ENCODE data around the gene KIAA2012.
"Not testable (repeated sequence)": the region's sequence is repeated elsewhere in the genome, so short reads cannot be mapped to it uniquely, and the experiment has no call there.

KIAA2012 gene

DNA sequence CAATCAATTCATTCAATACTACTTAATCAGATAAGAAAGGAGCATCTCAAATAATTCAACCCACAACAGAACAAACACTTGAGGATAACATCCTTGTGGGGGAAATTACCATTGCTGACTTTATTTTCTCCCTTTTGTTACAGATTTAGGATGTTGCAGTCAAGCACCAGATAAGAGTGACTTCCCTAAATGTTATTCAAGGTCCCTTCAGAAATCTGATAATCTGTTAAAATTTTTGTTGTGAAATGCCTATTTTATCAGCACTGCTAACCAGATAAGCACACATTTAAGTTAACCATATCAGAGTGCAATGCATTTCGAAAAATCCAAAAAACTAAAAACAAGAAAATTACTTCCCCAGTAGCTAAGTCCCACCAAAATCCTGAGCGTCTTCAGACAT is 131.8 kb downstream of the KIAA2012 start:
- DNase-seq = no peak

DNA sequence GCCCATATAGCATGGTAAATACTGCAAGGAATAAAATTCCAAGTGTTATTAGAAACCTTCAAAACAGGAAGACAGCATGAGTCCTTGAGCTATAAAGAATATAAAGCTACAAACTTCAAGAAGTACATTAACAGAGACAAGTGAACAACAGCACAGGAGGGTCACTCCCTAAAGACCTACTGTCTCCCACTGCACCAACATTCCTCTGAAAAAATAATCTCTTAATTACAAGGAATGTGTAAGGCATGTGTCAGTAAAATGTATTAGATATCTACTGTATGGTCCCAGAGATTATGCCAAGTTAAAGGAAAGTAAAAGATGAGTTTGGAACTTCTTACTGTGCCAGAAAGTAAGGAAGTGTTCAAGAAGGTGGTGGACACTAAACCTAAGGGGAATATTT is 135.5 kb downstream of the KIAA2012 start:
- no peak for DNase-seq

DNA sequence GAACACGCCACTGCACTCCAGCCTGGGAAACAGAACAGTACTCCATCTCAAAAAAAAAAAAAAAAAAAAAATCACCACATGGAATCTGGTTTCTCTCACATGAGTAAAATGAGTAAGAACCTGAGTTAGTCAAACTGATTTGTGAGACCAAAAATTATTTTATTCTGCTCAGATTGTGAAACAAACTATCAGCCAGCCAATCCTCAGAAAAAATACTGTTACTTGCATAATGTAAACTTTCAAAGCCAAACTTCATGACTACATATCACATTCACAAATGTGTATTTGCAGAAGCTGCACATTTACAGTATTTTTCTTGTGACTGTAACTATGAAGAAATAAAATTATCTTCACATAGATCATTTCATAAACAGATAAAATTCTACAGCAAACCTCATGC is 142.1 kb downstream of the KIAA2012 start:
- DNase-seq = no peak

DNA sequence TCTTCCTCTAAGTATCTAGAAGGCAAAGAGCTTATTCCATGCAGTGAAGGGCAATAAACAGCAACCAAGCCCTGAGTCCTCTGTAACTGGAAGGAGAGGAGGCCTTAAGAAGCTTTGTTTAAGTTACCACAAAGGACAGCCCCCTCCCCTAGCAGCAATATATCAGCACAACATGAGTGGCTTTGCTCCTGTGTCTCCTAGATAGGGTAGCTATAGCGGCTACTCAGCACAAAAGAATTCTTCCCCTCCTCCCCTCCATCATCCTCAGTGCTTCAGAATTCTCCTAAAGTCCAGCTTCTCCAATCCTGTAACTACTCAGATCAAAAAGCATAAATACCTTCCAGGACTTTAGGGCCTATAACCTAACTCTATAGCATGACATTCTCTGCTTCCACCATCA is 148.8 kb downstream of the KIAA2012 start:
- DNase-seq = no peak

DNA sequence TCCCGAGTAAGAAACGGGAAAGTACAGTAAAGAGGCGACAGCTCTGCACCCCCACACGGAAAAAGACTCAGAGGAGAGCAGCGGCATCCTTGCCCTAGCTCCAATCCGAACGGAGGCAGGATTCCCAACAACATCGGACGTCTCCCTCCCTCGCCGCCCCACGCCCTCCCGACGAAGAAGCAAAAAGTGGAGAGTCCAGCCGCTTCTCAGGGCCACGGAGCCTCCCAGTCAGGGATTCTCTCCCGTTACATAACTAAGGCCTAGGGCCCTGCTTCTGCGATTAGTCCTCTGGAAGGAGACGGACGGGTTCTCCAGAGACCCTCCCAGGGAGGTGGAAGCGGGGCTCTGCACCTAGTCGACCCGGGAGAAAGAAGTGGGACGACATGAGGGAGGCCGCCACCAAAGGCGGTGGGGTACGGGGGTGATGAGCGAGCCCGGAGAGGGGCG is 164.8 kb downstream of the KIAA2012 start:
- DNase-seq = peak; percentile 19

DNA sequence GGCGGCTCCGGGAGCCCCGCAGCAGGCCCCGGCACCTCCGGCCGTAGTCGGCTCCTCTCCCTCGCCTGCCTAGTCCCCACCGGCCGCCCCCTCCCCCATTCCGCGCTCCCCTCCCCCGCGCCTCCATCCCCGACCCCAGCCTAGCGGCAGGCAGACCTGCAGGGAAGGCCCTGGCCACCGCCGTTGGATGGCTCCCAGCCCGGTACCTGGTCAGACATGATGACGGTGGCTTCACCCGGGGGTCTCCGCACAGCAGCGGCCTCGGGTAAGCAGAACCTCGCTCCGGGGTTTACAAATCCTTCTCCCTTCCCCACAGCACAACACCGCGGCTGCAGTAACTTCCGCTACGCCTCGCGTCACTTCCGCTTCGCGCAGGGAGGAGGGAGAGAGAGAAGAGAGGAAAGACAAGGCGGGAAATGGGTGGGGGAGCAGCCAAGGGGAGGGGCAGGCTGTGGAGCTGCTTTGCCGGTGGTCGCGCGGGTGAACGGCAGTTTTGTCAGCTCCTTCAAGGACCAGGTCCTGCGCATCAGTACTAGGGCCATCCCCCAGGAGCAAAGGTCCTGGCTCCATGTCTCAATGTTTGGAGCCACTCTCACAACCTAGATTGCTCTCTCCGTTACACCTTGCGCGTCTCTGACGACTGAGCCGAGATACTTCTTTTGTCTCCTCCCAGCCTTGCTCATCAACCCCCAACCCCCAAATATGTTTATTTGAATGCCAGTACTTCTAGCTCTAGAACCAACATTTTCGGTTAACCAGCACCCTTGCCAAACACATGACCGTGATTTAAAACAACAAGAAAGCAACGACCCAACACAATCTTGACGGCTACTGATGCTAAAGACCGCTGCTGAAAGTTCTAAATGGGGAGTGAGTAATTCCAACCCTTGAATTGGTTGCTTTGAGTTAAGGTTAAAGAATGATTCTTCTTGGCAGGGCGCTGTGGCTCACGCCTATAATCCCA is 165.5 kb downstream of the KIAA2012 start, which contains the start of gene SUMO1:
Gene SUMO1, minus strand, starts transcription at position 364 of the 964 bp plus-strand sequence. Its CDS starts 146 bp downstream, at position 218.
- DNase-seq = peak; percentile 86

DNA sequence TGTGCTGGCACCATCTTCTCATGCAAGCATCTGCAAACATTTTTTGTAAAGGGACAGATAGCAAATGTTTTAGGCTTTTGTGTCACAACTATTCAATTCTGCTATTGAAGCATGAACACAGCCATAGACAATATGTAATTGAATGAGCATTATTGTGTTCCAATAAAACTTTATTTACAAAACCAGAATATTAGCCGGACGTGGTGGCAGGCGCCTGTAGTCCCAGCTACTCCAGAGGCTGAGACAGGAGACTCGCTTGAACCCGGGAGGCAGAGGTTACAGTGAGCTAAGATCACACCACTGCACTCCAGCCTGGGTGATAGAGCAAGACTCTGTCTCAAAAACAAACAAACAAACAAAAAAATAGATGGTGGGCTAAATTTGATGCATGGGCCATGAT is 174.7 kb downstream of the KIAA2012 start:
- not testable (repeated sequence) for DNase-seq

DNA sequence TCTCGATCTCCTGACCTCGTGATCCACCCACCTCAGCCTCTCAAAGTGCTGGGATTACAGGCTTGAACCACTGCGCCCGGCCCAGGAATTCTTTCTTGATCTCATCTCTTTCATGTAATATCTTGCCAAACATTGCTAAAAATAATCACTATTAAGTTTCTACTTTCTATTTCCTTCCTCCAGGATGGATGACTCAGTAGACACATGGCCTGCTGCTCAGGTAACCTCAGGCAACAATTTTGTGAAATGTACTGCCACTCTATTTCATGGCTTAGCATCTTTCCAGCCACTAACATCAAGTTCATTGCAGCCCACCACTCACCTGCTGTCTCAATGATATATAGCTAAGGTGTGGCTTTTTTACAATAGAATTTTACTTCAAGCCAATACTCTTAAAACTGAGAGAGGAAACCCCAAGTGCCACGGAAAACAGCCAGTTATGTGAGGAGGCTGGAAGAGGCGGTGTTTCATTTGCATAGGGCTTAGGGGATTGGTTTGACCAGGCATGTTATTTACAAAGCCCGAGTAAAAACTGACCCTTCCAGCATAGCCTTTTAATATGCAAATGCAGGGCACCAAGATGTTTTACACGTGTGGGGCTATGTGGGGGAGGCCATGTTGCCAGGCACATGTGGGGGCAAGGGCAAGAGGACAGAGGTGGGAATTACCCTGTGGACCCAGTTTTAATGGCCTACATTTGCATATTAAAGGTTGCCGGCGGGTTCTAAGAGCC is 176.6 kb downstream of the KIAA2012 start:
- DNase-seq = no peak

DNA sequence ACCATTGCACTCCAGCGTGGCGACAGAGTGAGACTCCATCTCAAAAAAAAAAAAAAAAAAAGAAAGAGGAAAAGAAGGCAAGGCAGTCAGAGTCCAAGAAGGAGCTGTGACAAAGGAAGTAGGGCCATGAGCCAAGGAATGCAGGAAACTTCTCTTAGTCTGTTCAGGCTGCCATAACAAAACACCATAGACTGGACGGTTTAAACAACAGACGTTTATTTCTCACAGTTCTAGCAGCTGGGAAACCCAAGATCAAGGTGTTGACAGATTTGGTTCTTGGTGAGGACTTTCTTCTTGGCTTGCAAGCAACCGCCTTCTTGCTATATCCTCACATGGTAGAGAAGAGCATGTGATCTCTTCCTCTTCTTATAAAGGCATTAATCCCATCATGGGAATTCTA is 178.4 kb downstream of the KIAA2012 start:
- no peak for DNase-seq

All from NCI-H748 treated with DMSO at 0.1 percent for 48 hours (cell line).